ENCODE results near the gene CELSR3. TPM values are rescaled to one million over a fixed set of nuclear protein-coding genes. Genes with fewer than 3 reads are reported as not detected.

CELSR3 gene
- total and polyA plus RNA-seq, 4 donors: 0.16 to 0.37 (median 0.26) TPM

DNA sequence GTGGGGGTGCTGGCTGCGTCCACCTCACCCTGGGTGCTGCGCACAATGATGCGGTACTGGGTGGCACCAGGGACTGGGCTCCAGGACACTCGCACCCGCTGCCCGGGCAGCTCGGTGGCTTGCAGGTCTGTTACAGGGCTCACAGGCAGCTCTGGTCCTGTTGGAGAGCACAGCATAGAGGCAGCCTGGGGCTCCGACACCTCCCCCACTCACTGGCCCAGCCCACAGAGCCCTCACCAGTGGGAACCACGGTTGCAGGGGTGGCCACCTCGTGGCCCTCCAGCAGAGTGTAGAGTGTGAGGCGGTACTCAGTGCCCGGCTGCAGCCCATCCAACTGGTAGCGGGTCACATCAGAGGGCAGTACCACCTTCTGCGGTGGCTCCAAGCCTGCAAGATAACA lies 71.2 kb downstream of the CELSR3 start:
- Histone ChIP-seq H3K9ac (ENCODE audit: low read depth in 1 of 2, low read length in 2 of 2) (no peak overlapping the region), H3K27ac (ENCODE audit: low read depth in 1 of 2, low read length in 2 of 2) (no peak overlapping the region), H3K27me3 (ENCODE audit: control insufficient read depth in 4 of 4, insufficient read depth in 4 of 4, low read length in 3 of 4) (no peaks in the 10 kb centered on the region), H3K36me3 (ENCODE audit: control insufficient read depth in 4 of 4, insufficient read depth in 3 of 4, low read depth in 1 of 4, low read length in 3 of 4) (no peaks in the 10 kb centered on the region), H3K9me3 (ENCODE audit: control insufficient read depth in 4 of 4, low read length in 3 of 4) (no peaks in the 10 kb centered on the region), H3K4me1 (ENCODE audit: control insufficient read depth in 4 of 4, insufficient read depth in 4 of 4, low read length in 3 of 4) (peaks cover 0 to 4% (median 0%) of the 10 kb centered on the region in 4 donors), H3K4me3 (ENCODE audit: low read depth in 1 of 3, low read length in 3 of 3) (no peak overlapping the region)
- WGBS: 92% methylated on average over 14 of the region's 14 CpGs
- TF ChIP-seq, protein P1, sequence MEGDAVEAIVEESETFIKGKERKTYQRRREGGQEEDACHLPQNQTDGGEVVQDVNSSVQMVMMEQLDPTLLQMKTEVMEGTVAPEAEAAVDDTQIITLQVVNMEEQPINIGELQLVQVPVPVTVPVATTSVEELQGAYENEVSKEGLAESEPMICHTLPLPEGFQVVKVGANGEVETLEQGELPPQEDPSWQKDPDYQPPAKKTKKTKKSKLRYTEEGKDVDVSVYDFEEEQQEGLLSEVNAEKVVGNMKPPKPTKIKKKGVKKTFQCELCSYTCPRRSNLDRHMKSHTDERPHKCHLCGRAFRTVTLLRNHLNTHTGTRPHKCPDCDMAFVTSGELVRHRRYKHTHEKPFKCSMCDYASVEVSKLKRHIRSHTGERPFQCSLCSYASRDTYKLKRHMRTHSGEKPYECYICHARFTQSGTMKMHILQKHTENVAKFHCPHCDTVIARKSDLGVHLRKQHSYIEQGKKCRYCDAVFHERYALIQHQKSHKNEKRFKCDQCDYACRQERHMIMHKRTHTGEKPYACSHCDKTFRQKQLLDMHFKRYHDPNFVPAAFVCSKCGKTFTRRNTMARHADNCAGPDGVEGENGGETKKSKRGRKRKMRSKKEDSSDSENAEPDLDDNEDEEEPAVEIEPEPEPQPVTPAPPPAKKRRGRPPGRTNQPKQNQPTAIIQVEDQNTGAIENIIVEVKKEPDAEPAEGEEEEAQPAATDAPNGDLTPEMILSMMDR (IDR thresholded peaks at IDR 0.05; ENCODE audit: low read depth, low read length, missing input control): no peak
- TF ChIP-seq NR2F2 (IDR thresholded peaks at IDR 0.05) (no peak), FOXA2 (IDR thresholded peaks at IDR 0.05) (no peak), SP1 (IDR thresholded peaks at IDR 0.05) (no peak), RAD21 (IDR thresholded peaks at IDR 0.05) (no peak), GABPA (IDR thresholded peaks at IDR 0.05 in 1 of 2, conservative IDR thresholded peaks at IDR 0.05 in 1 of 2) (no peak), HNF4A (conservative IDR thresholded peaks at IDR 0.05) (no peak), EGR1 (IDR thresholded peaks at IDR 0.05; ENCODE audit: low read depth in 2 of 2) (no peak), JUND (IDR thresholded peaks at IDR 0.05) (no peak), HNF4G (IDR thresholded peaks at IDR 0.05) (no peak)
- TF ChIP-seq, protein P2, sequence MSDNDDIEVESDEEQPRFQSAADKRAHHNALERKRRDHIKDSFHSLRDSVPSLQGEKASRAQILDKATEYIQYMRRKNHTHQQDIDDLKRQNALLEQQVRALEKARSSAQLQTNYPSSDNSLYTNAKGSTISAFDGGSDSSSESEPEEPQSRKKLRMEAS (IDR thresholded peaks at IDR 0.05): no peak
- TF ChIP-seq, protein P3, sequence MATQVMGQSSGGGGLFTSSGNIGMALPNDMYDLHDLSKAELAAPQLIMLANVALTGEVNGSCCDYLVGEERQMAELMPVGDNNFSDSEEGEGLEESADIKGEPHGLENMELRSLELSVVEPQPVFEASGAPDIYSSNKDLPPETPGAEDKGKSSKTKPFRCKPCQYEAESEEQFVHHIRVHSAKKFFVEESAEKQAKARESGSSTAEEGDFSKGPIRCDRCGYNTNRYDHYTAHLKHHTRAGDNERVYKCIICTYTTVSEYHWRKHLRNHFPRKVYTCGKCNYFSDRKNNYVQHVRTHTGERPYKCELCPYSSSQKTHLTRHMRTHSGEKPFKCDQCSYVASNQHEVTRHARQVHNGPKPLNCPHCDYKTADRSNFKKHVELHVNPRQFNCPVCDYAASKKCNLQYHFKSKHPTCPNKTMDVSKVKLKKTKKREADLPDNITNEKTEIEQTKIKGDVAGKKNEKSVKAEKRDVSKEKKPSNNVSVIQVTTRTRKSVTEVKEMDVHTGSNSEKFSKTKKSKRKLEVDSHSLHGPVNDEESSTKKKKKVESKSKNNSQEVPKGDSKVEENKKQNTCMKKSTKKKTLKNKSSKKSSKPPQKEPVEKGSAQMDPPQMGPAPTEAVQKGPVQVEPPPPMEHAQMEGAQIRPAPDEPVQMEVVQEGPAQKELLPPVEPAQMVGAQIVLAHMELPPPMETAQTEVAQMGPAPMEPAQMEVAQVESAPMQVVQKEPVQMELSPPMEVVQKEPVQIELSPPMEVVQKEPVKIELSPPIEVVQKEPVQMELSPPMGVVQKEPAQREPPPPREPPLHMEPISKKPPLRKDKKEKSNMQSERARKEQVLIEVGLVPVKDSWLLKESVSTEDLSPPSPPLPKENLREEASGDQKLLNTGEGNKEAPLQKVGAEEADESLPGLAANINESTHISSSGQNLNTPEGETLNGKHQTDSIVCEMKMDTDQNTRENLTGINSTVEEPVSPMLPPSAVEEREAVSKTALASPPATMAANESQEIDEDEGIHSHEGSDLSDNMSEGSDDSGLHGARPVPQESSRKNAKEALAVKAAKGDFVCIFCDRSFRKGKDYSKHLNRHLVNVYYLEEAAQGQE (IDR thresholded peaks at IDR 0.05): no peak
- TF ChIP-seq, protein P4, sequence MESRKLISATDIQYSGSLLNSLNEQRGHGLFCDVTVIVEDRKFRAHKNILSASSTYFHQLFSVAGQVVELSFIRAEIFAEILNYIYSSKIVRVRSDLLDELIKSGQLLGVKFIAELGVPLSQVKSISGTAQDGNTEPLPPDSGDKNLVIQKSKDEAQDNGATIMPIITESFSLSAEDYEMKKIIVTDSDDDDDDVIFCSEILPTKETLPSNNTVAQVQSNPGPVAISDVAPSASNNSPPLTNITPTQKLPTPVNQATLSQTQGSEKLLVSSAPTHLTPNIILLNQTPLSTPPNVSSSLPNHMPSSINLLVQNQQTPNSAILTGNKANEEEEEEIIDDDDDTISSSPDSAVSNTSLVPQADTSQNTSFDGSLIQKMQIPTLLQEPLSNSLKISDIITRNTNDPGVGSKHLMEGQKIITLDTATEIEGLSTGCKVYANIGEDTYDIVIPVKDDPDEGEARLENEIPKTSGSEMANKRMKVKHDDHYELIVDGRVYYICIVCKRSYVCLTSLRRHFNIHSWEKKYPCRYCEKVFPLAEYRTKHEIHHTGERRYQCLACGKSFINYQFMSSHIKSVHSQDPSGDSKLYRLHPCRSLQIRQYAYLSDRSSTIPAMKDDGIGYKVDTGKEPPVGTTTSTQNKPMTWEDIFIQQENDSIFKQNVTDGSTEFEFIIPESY (IDR thresholded peaks at IDR 0.05): no peak
- TF ChIP-seq, protein P5, sequence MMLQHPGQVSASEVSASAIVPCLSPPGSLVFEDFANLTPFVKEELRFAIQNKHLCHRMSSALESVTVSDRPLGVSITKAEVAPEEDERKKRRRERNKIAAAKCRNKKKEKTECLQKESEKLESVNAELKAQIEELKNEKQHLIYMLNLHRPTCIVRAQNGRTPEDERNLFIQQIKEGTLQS (IDR thresholded peaks at IDR 0.05): no peak
- no peak for DNase-seq (ENCODE audit: low spot score)

DNA sequence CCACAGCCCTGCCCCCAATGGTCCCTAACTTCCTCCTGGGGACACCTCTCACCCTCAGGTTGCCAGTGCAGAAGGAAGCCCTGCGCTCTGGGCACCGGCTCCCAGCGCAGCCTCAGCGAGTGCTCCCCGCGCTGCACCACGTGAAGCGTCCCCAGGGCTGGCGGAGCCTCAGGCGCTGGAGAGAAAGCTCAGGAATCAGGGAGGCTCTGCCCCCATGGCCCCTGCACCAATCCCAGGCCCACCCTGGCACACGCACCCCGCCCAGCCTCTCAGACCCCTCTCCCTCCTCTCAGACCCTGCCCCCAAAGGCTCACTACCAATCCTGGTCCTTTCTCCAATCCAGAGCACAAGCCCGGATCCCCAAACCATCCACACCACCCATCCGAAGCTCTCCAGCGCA lies 74.5 kb downstream of the CELSR3 start:
- DNase-seq (ENCODE audit: low spot score): no peak
- no peaks in the 10 kb centered on the region for H3K27me3 ChIP-seq (ENCODE audit: control insufficient read depth in 4 of 4, insufficient read depth in 4 of 4, low read length in 3 of 4)
- no peaks in the 10 kb centered on the region for H3K9me3 ChIP-seq (ENCODE audit: control insufficient read depth in 4 of 4, low read length in 3 of 4)
- WGBS: 77% methylated on average over 15 of the region's 15 CpGs
- no peak overlapping the region for H3K4me3 ChIP-seq (ENCODE audit: low read depth in 1 of 3, low read length in 3 of 3)
- no peaks in the 10 kb centered on the region for H3K36me3 ChIP-seq (ENCODE audit: control insufficient read depth in 4 of 4, insufficient read depth in 3 of 4, low read depth in 1 of 4, low read length in 3 of 4)
- H3K4me1 ChIP-seq (ENCODE audit: control insufficient read depth in 4 of 4, insufficient read depth in 4 of 4, low read length in 3 of 4): no peaks in the 10 kb centered on the region
- H3K27ac ChIP-seq (ENCODE audit: low read depth in 1 of 2, low read length in 2 of 2): no peak overlapping the region
- no peak overlapping the region for H3K9ac ChIP-seq (ENCODE audit: low read depth in 1 of 2, low read length in 2 of 2)
- no peak for TF ChIP-seq RAD21 (IDR thresholded peaks at IDR 0.05)
